Caco-2 (cell line): Measurements from ENCODE around the gene SRD5A1. TPM values are rescaled to one million over a fixed set of nuclear protein-coding genes. Genes with fewer than 3 reads are reported as not detected.

Experiments used
- BruUV-seq: library from RNA; stranded (reverse); fragments of 400-500 nt; replicated peaks from 2 replicates; lab custom pipeline; 2021; lab: Mats Ljungman, UMichigan
- CTCF ChIA-PET: fragments of 300-600 bp; sonication (Branson Sonifier 250); formaldehyde crosslinking; loops from one replicate; lab custom pipeline; 2022; ENCODE audit warnings: antibody characterized with exemption; lab: Charles Lee
- POLR2A ChIA-PET: fragments of 300-600 bp; sonication (Branson Sonifier 250); formaldehyde crosslinking; loops from one replicate; lab custom pipeline; 2022; ENCODE audit warnings: antibody characterized with exemption; lab: Charles Lee
- DNase-seq, 2 experiments: peaks; one replicate each; pipeline versions ENCODE4 v3.0.0 to v3.0.0-alpha.2; 2020 to 2022
- H3K27me3 ChIP-seq: replicated peaks from 2 replicates; pipeline ENCODE4 v1.6.0; 2011; ENCODE audit warnings: low read length; ENCODE audit not compliant: control insufficient read depth, insufficient read depth
- H3K36me3 ChIP-seq: 2 replicates; pipeline ENCODE4 v1.5.1; 2011; ENCODE audit warnings: low read length; ENCODE audit not compliant: control insufficient read depth, insufficient read depth
- H3K4me1 ChIP-seq: fragments of 250-450 bp; sonication (Bioruptor Pico); 2 replicates; pipeline ENCODE4 v1.5.1; 2020; ENCODE audit warnings: mild to moderate bottlenecking
- H3K4me3 ChIP-seq: 2 replicates; pipeline ENCODE4 v1.5.1; 2011; ENCODE audit warnings: low read depth, mild to moderate bottlenecking, control low read depth, low read length
- H3K9me3 ChIP-seq: fragments of 250-450 bp; sonication (Bioruptor Pico); 2 replicates; pipeline ENCODE4 v1.5.1; 2020; ENCODE audit warnings: mild to moderate bottlenecking, moderate library complexity
- H3K27ac Mint-ChIP-seq: one replicate; pipeline ENCODE4 v1.8.0; 2022; ENCODE audit warnings: mixed read lengths; ENCODE audit not compliant: unreplicated experiment
- H3K27me3 Mint-ChIP-seq: one replicate; pipeline ENCODE4 v1.8.0; 2022; ENCODE audit warnings: mixed read lengths; ENCODE audit not compliant: insufficient read depth, unreplicated experiment
- H3K36me3 Mint-ChIP-seq: one replicate; pipeline ENCODE4 v1.8.0; 2022; ENCODE audit warnings: mild to moderate bottlenecking, mixed read lengths; ENCODE audit not compliant: insufficient read depth, unreplicated experiment
- H3K4me1 Mint-ChIP-seq: one replicate; pipeline ENCODE4 v1.8.0; 2022; ENCODE audit warnings: low read depth, mixed read lengths; ENCODE audit not compliant: unreplicated experiment
- H3K4me3 Mint-ChIP-seq: one replicate; pipeline ENCODE4 v1.8.0; 2022; ENCODE audit warnings: mild to moderate bottlenecking, moderate library complexity, mixed read lengths; ENCODE audit not compliant: unreplicated experiment
- H3K9me3 Mint-ChIP-seq: one replicate; pipeline ENCODE4 v1.8.0; 2022; ENCODE audit warnings: mixed read lengths; ENCODE audit not compliant: unreplicated experiment
- CTCF ChIP-seq, 2 experiments: fragments of 200-600 bp in 1 of 2; IDR thresholded peaks; 1 replicate in 1 of 2; 2 replicates in 1 of 2; pipeline versions ENCODE4 v1.5.1 to v1.8.0; 2011 to 2022; ENCODE audit warnings: antibody characterized with exemption in 1 of 2, control low read depth in 1 of 2, inconsistent platforms in 1 of 2, low read depth in 1 of 2, low read length in 1 of 2, mild to moderate bottlenecking in 1 of 2, moderate library complexity in 1 of 2; ENCODE audit not compliant: insufficient read depth in 1 of 2, severe bottlenecking in 1 of 2, unreplicated experiment in 1 of 2
- intact Hi-C: fragments of 100-400 bp; cut with micrococcal nuclease; formaldehyde crosslinking; loops from one replicate; pipeline ENCODE4 v1.10.0; 2022; ENCODE audit not compliant: unreplicated experiment
- total RNA-seq: library from RNA; stranded (reverse); gene quantifications from 2 replicates; pipeline ENCODE4 v1.2.3, GENCODE V29; 2022

SRD5A1 gene
- total RNA-seq, 1 experiment from 2014 or later = 19.4 TPM

- Mint-ChIP-seq H3K9me3 (no peaks in the 10 kb centered on the region), H3K4me1 (no peaks in the 10 kb centered on the region), H3K4me3 (no peak overlapping the region), H3K27ac (no peak overlapping the region), H3K36me3 (peaks cover 5% of the 10 kb centered on the region), H3K27me3 (no peaks in the 10 kb centered on the region)
- no peaks in the 10 kb centered on the region for H3K9me3 ChIP-seq
- DNase-seq = no peak
- ChIA-PET POLR2A (no interaction called here), CTCF (no interaction called here)
- no peaks in the 10 kb centered on the region for H3K36me3 ChIP-seq
- intact Hi-C loops = no loop called here
- BruUV-seq = no TSS peak
- TF ChIP-seq CTCF (IDR thresholded peaks at IDR 0.05; ENCODE audit: insufficient read depth in 1 of 2, low read depth in 1 of 2, low read length in 1 of 2, severe bottlenecking in 1 of 2, unreplicated experiment in 1 of 2) = no peak
- H3K4me3 ChIP-seq = no peak overlapping the region
- H3K4me1 ChIP-seq = no peaks in the 10 kb centered on the region
- H3K27me3 ChIP-seq = no peaks in the 10 kb centered on the region
Observed at GRCh38 chr5:6649186-6649585, 15.9 kb downstream of the SRD5A1 start.

DNA sequence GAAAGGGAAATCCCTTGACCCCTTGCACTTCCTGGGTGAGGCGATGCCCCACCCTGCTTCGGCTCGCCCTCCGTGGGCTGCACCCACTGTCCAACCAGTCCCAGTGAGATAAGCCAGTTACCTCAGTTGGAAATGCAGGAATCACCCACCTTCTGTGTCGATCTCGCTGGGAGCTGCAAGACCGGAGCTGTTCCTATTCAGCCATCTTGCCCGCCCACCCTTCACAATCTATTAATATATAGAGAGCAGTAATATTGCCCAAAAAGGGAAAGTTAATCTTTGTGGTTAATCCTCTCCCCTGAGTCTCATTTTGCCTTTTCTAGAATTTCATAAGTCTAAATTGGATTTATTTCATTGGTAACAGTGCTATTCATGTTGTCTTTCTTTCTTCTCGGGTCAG, 16.4 kb downstream of the SRD5A1 start:
- no TSS peak for BruUV-seq
- no peak for TF ChIP-seq CTCF (IDR thresholded peaks at IDR 0.05; ENCODE audit: insufficient read depth in 1 of 2, low read depth in 1 of 2, low read length in 1 of 2, severe bottlenecking in 1 of 2, unreplicated experiment in 1 of 2)
- Histone ChIP-seq H3K9me3 (no peaks in the 10 kb centered on the region), H3K4me1 (no peaks in the 10 kb centered on the region), H3K36me3 (no peaks in the 10 kb centered on the region), H3K27me3 (no peaks in the 10 kb centered on the region), H3K4me3 (no peak overlapping the region)
- no peak for DNase-seq
- Mint-ChIP-seq H3K4me3 (no peak overlapping the region), H3K27me3 (no peaks in the 10 kb centered on the region), H3K27ac (no peak overlapping the region), H3K9me3 (no peaks in the 10 kb centered on the region), H3K4me1 (no peaks in the 10 kb centered on the region), H3K36me3 (peaks cover 4% of the 10 kb centered on the region)
- ChIA-PET CTCF (no interaction called here), POLR2A (no interaction called here)
- intact Hi-C loops = no loop called here

DNA sequence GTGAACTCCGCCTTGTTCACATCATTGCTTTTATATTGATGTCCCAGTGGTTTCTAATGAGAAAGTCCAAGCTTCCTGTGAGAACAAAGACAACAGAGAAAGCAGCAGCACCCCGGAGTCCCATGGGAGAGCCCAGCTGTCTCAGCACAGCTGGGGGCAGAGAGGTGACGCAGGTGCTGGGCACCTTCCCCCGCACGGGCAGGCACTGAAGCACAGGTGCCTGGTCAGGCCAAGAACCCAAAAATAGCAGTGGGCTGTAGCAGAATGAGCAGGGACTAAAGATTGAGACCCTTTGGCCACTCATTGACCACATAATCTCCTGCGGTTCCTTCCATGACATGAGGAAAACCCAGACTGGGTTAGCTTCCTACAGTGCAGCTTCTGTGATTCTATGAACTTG, 18.8 kb downstream of the SRD5A1 start:
- no peaks in the 10 kb centered on the region for H3K4me1 Mint-ChIP-seq
- no peaks in the 10 kb centered on the region; the same call in 1 of the 2 replicates for H3K36me3 ChIP-seq
- no TSS peak for BruUV-seq
- DNase-seq = no peak
- no peak overlapping the region for H3K4me3 Mint-ChIP-seq
- intact Hi-C loops = no loop called here
- no peaks in the 10 kb centered on the region for H3K4me1 ChIP-seq
- peaks cover 13% of the 10 kb centered on the region for H3K9me3 Mint-ChIP-seq
- ChIA-PET CTCF (no interaction called here), POLR2A (no interaction called here)
- no peak overlapping the region for H3K27ac Mint-ChIP-seq
- peaks cover 12% of the 10 kb centered on the region for H3K36me3 Mint-ChIP-seq
- no peaks in the 10 kb centered on the region for H3K9me3 ChIP-seq
- H3K4me3 ChIP-seq = no peak overlapping the region
- no peak for TF ChIP-seq CTCF (IDR thresholded peaks at IDR 0.05; ENCODE audit: insufficient read depth in 1 of 2, low read depth in 1 of 2, low read length in 1 of 2, severe bottlenecking in 1 of 2, unreplicated experiment in 1 of 2)
- H3K27me3 Mint-ChIP-seq = no peaks in the 10 kb centered on the region
- H3K27me3 ChIP-seq = no peaks in the 10 kb centered on the region
